ENCODE results near the gene ALDH18A1.
"Not testable (repeated sequence)": the region's sequence is repeated elsewhere in the genome, so short reads cannot be mapped to it uniquely, and the experiment has no call there.

The ALDH18A1 gene

DNA sequence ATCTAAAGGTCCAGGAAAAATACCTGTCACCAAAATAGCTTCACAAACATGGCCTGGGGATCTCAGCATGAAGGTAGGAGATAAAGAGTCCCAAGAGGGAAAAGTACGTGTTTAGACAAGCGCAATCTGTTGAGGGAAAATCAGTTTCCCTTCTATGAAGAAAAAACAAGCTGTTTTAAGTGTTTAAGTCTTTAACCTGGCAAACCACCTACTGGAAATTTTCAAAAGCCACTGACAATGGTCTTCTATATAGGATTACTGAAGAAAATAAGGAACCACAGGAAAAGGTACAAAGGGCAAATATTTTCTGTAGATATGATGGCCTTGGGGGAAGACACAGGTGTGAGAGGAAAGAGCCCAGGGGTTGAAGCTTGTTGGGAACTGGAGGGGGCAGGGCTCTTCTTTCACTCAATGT is 21.2 kb downstream of the ALDH18A1 start:
- Histone ChIP-seq H3K4me3 (ENCODE audit: low read depth, low read length) (no peak overlapping the region), H3K36me3 (peaks cover 76% of the 10 kb centered on the region), H3K9me3 (ENCODE audit: severe bottlenecking) (no peaks in the 10 kb centered on the region), H3K27me3 (ENCODE audit: insufficient read depth, low read depth, severe bottlenecking) (no peaks in the 10 kb centered on the region), H3K27ac (no peak overlapping the region)
- no peak for DNase-seq
- no peak for TF ChIP-seq CTCF (IDR thresholded peaks at IDR 0.05; ENCODE audit: low read depth, low read length)

GRCh38 chr10:95628786-95629185 is 27.7 kb downstream of the ALDH18A1 start:
- no peak for TF ChIP-seq CTCF (IDR thresholded peaks at IDR 0.05; ENCODE audit: low read depth, low read length)
- no peak for DNase-seq

GRCh38 chr10:95626500-95626899 is 30.0 kb downstream of the ALDH18A1 start:
- Histone ChIP-seq H3K4me3 (ENCODE audit: low read depth, low read length) (no peak overlapping the region), H3K9me3 (ENCODE audit: severe bottlenecking) (no peaks in the 10 kb centered on the region), H3K27ac (no peak overlapping the region), H3K36me3 (peaks cover 68% of the 10 kb centered on the region), H3K27me3 (ENCODE audit: insufficient read depth, low read depth, severe bottlenecking) (no peaks in the 10 kb centered on the region)
- no peak for DNase-seq
- TF ChIP-seq CTCF (IDR thresholded peaks at IDR 0.05; ENCODE audit: low read depth, low read length) = no peak

More at GRCh38 chr10:95628786-95629185, 27.7 kb downstream of the ALDH18A1 start:
- H3K27me3 ChIP-seq (ENCODE audit: insufficient read depth, low read depth, severe bottlenecking) = no peaks in the 10 kb centered on the region
- H3K27ac ChIP-seq = no peak overlapping the region
- H3K4me3 ChIP-seq (ENCODE audit: low read depth, low read length) = no peak overlapping the region
- H3K36me3 ChIP-seq = peaks cover 75% of the 10 kb centered on the region
- H3K9me3 ChIP-seq (ENCODE audit: severe bottlenecking) = no peaks in the 10 kb centered on the region

- not testable (repeated sequence) for H3K27me3 ChIP-seq (ENCODE audit: insufficient read depth, low read depth, severe bottlenecking); H3K9me3 ChIP-seq (ENCODE audit: severe bottlenecking); DNase-seq; H3K27ac ChIP-seq; H3K4me3 ChIP-seq (ENCODE audit: low read depth, low read length)
- peaks cover 71% of the 10 kb centered on the region for H3K36me3 ChIP-seq
Observed at GRCh38 chr10:95620415-95620814, 36.1 kb downstream of the ALDH18A1 start.

GRCh38 chr10:95618101-95618500 is 38.4 kb downstream of the ALDH18A1 start:
- Histone ChIP-seq H3K9me3 (ENCODE audit: severe bottlenecking) (no peaks in the 10 kb centered on the region), H3K4me3 (ENCODE audit: low read depth, low read length) (no peak overlapping the region), H3K27ac (no peak overlapping the region), H3K36me3 (peaks cover 80% of the 10 kb centered on the region), H3K27me3 (ENCODE audit: insufficient read depth, low read depth, severe bottlenecking) (no peaks in the 10 kb centered on the region)
- TF ChIP-seq CTCF (IDR thresholded peaks at IDR 0.05; ENCODE audit: low read depth, low read length) = no peak
- no peak for DNase-seq

- no peaks in the 10 kb centered on the region for H3K9me3 ChIP-seq (ENCODE audit: severe bottlenecking)
- peaks cover 83% of the 10 kb centered on the region for H3K36me3 ChIP-seq
- H3K4me3 ChIP-seq (ENCODE audit: low read depth, low read length) = no peak overlapping the region
- no peaks in the 10 kb centered on the region for H3K27me3 ChIP-seq (ENCODE audit: insufficient read depth, low read depth, severe bottlenecking)
- TF ChIP-seq CTCF (IDR thresholded peaks at IDR 0.05; ENCODE audit: low read depth, low read length) = no peak
- DNase-seq = no peak
- no peak overlapping the region for H3K27ac ChIP-seq
Observed at GRCh38 chr10:95616446-95616845, 40.1 kb downstream of the ALDH18A1 start.

Measured in WERI-Rb-1 (cell line).